IPS DF 19.7 (cell line): ENCODE measurements around the gene CPT1B.

Experiments used
- DNase-seq: peaks from one replicate; pipeline ENCODE4 v3.0.0-alpha.2; 2013; ENCODE audit warnings: low read depth, low spot score

The CPT1B gene

DNA sequence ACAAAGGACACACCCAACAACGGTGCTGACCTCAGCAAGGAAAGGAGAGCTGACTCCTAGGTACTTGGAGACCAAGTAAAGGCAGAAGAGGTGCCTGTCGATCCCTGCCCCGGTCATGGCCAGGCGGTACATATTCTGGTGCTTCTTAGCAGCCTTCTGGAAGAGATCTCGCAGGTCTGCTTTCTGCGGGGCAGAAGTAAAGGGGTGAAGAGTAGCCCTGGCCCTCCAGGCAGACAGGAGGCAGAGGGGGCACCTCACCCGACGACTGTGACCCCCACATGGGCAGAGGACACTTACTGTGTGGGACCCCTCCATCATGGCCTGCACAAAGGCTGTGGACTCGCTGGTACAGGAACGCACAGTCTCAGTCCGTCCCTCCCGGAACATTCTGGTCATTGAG, 7.4 kb downstream of the CPT1B start:
- no peak for DNase-seq

DNA sequence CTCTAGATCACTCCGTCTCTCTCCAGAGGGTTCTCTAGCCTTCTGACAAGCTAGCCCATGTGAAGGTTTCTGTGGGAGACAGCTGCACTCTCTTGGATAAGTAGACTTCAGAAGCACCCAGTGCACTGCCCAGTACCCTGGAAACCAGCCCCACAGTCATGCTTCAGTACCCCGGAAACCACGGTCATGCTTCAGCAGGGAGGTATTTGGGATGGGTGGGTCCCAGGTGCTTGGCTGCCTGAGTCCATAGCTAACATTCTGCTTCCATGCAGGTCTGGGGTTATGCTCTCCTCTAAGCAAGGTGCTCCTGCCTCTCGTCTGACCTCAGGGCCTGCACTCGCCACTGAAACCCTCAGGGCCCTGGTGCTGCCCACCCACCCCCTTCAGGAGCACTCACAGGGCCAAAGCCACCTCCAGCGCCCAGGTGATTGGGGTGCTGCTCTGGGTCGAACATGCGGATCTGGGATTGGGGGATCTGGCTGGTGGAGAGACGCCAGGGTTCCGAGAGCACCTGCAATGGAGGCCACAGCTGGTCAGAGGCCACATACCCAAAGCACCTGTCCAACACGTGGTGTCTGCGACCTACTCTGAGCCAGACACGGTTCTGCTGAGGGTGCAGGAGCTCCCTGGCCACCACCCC, 8.2 kb downstream of the CPT1B start:
- DNase-seq: no peak

- DNase-seq: no peak
These were observed 9.2 kb downstream of the CPT1B start for GRCh38 chr22:50569041-50569459.

DNA sequence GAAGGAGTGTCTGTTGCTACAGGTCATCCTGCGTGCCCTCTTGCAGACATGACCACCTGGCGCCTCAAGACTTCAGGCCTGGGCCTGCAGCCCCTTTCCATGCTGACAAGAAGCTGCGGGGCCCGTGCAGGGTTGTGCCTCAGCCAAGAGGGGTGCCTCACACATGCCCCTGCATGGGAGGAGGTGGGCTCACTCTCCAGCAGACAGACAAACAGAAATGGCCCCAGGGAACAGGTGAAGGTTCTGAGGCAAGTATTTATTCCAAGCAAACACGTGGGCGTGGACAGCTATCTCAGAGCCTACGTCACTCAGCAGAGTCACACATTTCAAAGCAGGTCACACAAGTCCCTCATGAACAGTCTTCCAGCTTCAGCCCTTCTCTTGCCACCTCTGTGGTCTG, 9.6 kb downstream of the CPT1B start:
- DNase-seq: no peak

- no peak for DNase-seq
These were observed 10.4 kb downstream of the CPT1B start for GRCh38 chr22:50567721-50568252.

GRCh38 chr22:50564289-50564688, 13.9 kb downstream of the CPT1B start:
- no peak for DNase-seq

DNA sequence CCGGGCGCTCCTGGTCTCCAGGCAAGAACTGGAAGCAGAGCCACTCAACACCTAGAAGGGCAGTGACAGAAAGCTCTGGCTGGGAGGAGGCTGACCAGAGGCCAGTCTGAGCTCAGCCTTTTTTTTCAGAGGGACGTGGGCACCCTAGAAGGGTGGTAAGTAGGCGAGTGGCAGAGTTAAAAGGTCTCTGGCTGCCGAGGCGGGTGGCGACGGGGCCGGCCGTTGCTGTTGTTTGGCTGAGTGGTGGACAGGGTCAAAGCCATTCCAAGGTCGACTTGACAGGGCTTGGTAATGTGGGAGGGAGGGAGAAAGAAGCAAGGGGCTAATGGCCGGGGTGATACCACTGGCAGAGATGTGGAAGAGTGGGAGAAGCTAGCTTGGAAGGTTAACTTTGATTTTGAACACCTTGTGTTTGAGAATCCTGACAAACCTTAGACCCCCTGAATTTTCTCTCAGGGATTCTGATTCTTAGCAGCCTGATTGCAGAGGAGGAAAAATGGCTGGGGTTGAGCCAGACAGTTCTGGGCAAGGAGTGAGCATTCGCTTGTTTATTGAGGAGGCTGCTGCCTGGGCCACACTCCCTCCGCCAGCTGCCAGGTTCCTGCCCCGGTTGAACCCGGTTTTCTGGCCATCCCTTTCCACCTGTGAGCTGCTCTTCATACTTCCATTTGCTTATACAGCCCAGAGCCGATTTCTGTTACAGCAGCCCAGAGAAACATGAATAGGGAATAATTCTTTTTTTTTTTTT, 14.6 kb downstream of the CPT1B start:
- DNase-seq: no peak

GRCh38 chr22:50562523-50563412, 15.5 kb downstream of the CPT1B start, which contains the start of gene SYCE3:
Gene SYCE3 (minus strand): TSS chr22:50562919. CDS start chr22:50556405, 6,514 bp downstream.
- DNase-seq: peak; percentile 45

GRCh38 chr22:50561401-50562358, 16.5 kb downstream of the CPT1B start:
- DNase-seq: no peak

GRCh38 chr22:50560034-50560433, 18.2 kb downstream of the CPT1B start:
- DNase-seq: no peak

DNA sequence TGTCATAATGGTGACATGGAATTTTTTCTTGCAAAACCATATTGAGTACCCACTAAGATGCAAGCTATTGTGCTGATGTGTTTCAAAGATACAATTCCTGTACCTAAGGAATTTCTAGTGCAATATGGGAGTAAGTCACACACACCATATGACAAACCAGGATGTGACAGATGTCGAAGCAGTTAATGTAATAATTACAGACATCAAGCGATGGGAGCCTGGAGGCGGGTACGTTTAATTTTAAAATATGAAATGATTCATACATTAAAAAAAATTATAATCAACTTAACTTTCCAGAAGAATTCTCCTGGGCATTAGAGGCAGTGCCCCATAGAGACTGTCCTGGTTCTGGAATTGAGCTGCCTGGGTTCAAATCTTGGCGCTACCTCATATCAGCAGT, 21.5 kb downstream of the CPT1B start:
- no peak for DNase-seq

DNA sequence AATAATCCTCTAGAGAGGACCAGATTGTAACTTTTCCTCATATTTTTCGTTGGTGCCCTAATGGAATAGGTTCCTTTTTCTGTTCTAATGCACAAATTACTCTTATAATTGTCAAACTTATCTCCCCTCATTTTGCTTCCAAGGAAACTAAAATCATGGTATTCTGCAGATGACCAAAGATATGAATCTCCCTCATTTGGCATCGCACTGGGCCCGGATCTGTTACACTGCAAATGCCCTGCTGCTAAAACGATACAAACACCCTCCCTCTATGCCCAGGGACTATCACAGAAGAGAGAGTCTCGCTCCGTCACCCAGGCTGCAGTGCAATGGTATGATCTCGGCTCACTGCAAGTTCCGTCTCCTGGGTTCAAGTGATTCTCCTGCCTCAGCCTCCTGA, 24.9 kb downstream of the CPT1B start:
- no peak for DNase-seq

GRCh38 chr22:50551160-50551752, 27.0 kb downstream of the CPT1B start:
- no peak for DNase-seq

- no peak for DNase-seq
These were observed 27.8 kb downstream of the CPT1B start for GRCh38 chr22:50550395-50550794.

DNA sequence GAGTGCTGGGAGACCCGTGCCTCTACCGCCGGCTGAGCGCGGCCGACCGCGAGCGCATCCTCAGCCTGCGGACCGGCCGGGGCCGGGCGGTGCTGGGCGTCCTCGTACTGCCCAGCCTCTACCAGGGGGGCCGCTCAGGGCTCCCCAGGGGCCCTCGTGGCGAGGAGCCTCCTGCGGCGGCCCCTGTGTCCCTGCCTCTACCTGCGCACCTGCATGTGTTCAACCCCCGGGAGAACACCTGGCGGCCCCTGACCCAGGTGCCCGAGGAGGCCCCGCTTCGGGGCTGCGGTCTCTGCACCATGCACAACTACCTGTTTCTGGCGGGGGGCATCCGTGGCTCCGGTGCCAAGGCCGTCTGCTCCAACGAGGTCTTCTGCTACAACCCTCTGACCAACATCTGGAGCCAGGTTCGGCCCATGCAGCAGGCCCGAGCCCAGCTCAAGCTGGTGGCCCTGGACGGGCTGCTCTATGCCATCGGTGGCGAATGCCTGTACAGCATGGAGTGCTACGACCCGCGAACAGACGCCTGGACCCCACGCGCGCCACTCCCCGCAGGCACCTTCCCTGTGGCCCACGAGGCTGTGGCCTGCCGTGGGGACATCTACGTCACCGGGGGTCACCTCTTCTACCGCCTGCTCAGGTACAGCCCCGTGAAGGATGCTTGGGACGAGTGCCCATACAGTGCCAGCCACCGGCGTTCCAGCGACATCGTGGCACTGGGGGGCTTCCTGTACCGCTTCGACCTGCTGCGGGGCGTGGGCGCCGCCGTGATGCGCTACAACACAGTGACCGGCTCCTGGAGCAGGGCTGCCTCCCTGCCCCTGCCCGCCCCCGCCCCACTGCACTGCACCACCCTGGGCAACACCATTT, 29.1 kb downstream of the CPT1B start:
- no peak for DNase-seq

DNA sequence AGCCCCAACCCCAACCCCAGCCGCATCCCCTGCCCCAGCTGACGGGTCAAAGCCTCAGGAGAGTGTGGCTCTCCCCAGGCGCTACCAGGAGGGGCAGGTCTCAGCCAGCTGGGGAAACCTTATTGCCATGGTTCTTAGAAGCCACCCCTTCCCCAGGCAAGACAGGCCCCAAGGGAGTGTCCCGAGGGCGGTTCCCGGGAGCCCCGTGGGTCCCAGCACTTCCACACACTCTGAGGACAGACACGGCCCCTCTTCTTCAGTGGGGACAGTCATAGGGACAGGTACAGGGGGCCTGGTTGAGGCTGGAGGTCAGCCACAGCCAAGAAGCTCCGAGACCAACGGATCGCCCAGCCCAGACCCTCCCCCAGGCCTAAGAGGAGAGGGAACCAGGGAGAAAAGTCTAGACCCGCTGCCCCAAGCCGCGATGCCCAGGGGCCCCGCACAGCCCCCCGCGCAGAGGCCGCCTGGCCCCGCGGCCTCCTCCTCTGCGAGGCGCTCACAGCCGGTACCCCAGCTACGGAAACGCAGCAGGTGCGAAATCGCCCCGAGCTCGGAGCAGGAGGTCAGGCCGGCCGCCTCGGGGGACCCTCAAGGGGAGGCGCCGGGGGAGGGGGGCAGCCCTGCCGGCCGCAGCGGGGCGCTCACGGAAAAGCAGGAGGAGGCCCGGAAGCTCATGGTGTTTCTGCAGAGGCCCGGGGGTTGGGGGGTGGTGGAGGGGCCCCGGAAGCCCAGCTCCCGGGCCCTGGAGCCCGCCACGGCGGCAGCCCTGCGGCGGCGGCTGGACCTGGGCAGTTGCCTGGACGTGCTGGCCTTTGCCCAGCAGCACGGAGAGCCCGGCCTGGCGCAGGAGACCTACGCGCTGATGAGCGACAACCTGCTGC, 29.9 kb downstream of the CPT1B start:
- DNase-seq: no peak

DNA sequence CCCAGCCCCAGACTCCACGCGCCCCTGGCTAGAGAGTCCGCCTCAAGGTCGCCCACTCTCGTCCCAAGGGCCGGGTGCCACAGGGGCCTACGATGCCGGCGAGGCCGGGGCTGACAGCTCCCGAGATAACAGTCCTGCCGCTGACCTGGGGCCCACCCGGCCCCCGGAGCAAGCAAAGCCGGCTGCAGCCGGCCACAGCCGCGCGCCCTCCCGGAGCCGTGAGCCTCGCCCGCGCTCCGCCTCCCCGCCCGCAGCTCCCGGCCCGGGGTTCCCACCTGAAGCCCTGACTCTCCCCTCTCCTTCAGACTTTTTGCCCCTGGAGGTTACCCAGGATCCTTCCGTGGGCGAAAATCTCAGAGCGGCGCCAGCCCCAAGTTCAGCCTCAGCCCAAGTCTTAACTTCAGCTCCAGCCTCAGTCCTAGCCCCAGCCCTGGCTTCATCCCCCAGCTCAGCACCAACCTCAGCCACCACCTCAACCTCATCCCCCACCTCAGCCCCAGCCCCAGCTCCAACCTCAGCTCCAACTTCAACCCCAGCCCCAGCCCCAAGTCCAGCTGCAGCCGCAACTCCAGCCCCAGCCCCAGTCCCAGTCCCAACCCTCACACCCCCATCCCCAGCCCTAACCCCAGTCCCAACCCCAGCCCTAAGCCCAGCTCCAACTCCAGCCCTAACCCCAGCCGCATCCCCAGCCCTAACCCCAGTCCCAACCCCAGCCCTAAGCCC, 30.8 kb downstream of the CPT1B start:
- no peak for DNase-seq
